ENCODE measurements around the gene LRMDA.

Gene LRMDA

DNA sequence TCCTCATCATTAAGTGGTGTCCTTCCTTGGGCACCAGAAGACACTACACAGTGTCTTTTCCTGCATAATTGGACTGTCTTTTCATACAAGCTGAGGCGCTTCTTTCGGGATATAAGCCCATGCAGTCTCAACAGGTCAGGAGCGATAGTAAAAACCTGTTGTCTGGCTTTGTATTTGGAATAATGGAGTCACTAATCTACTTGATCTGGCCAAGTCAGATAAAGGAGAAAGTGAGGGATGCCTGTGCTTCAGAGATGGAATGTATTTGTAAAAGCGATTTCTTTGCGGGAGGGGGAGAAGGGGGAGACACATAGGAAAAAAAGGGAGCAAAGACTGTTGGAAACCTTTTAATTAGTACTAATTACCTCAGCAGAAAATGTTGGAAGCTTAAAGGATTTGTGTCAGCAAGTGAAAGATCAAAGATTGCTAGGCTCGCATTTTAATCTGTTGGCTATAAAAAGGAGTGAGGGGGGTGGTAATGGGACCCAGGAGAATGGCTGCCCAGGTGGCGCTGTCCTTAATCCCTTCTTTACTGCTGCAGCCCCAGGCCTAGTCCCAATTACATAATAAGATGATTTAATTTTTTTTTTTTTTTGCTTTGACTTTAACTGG, 581.4 kb downstream of the LRMDA start:
- no peaks in the 10 kb centered on the region for H3K9me3 Mint-ChIP-seq
- H3K27ac Mint-ChIP-seq, result no peak overlapping the region
- no peak overlapping the region for H3K4me3 Mint-ChIP-seq
- H3K4me1 Mint-ChIP-seq, result peaks cover 2% of the 10 kb centered on the region
- TF ChIP-seq CTCF (IDR thresholded peaks at IDR 0.05; ENCODE audit: unreplicated experiment in 3 of 3), result no peak
- peaks cover 48% of the 10 kb centered on the region for H3K27me3 Mint-ChIP-seq (ENCODE audit: low read depth)
- H3K36me3 Mint-ChIP-seq (ENCODE audit: low read depth), result no peaks in the 10 kb centered on the region

GRCh38 chr10:76015245-76015644, 583.8 kb downstream of the LRMDA start:
- Mint-ChIP-seq H3K9me3 (no peaks in the 10 kb centered on the region), H3K36me3 (ENCODE audit: low read depth) (no peaks in the 10 kb centered on the region), H3K4me3 (no peak overlapping the region), H3K4me1 (peaks cover 6% of the 10 kb centered on the region), H3K27me3 (ENCODE audit: low read depth) (peaks cover 30% of the 10 kb centered on the region), H3K27ac (no peak overlapping the region)
- TF ChIP-seq CTCF (IDR thresholded peaks at IDR 0.05; ENCODE audit: unreplicated experiment in 3 of 3), result no peak

GRCh38 chr10:76017026-76017732, 585.8 kb downstream of the LRMDA start:
- no peaks in the 10 kb centered on the region for H3K36me3 Mint-ChIP-seq (ENCODE audit: low read depth)
- peaks cover 27% of the 10 kb centered on the region for H3K27me3 Mint-ChIP-seq (ENCODE audit: low read depth)
- no peak overlapping the region for H3K4me3 Mint-ChIP-seq
- no peak overlapping the region for H3K27ac Mint-ChIP-seq
- no peak for TF ChIP-seq CTCF (IDR thresholded peaks at IDR 0.05; ENCODE audit: unreplicated experiment in 3 of 3)
- H3K9me3 Mint-ChIP-seq, result no peaks in the 10 kb centered on the region
- H3K4me1 Mint-ChIP-seq, result peaks cover 6% of the 10 kb centered on the region

GRCh38 chr10:76017733-76018433, 586.5 kb downstream of the LRMDA start:
- Mint-ChIP-seq H3K4me1 (peaks cover 6% of the 10 kb centered on the region), H3K4me3 (no peak overlapping the region), H3K27ac (no peak overlapping the region), H3K36me3 (ENCODE audit: low read depth) (no peaks in the 10 kb centered on the region), H3K9me3 (no peaks in the 10 kb centered on the region), H3K27me3 (ENCODE audit: low read depth) (peaks cover 22% of the 10 kb centered on the region)
- TF ChIP-seq CTCF (IDR thresholded peaks at IDR 0.05; ENCODE audit: unreplicated experiment in 3 of 3), result no peak

GRCh38 chr10:76020630-76021029, 589.2 kb downstream of the LRMDA start:
- H3K36me3 Mint-ChIP-seq (ENCODE audit: low read depth), result no peaks in the 10 kb centered on the region
- no peak overlapping the region for H3K27ac Mint-ChIP-seq
- H3K27me3 Mint-ChIP-seq (ENCODE audit: low read depth), result peaks cover 25% of the 10 kb centered on the region
- no peak overlapping the region for H3K4me3 Mint-ChIP-seq
- no peak for TF ChIP-seq CTCF (IDR thresholded peaks at IDR 0.05; ENCODE audit: unreplicated experiment in 3 of 3)
- peaks cover 6% of the 10 kb centered on the region for H3K4me1 Mint-ChIP-seq
- no peaks in the 10 kb centered on the region for H3K9me3 Mint-ChIP-seq
